ENCODE measurements around the gene MBNL2.

- TF ChIP-seq CTCF (IDR thresholded peaks at IDR 0.05; ENCODE audit: insufficient read depth, low read length, poor library complexity, severe bottlenecking) (no peak), EZH2phosphoT487 (conservative IDR thresholded peaks at IDR 0.05; ENCODE audit: low read length) (no peak)
Observed at GRCh38 chr13:97364031-97364430, 141.9 kb downstream of the MBNL2 start.
